ENCODE measurements around the gene TBC1D2B.

GRCh38 chr15:78010067-78010466, 67.4 kb downstream of the TBC1D2B start:
- TF ChIP-seq CTCF (IDR thresholded peaks at IDR 0.05 in 8 of 11, conservative IDR thresholded peaks at IDR 0.05 in 3 of 11) (no peak), POLR2A (IDR thresholded peaks at IDR 0.05) (no peak), POLR2AphosphoS5 (IDR thresholded peaks at IDR 0.05) (no peak)

Data from spleen (tissue), 7 donors.